Transverse colon (tissue), 4 donors: ENCODE data around the gene DOCK9. TPM values are rescaled to one million over a fixed set of nuclear protein-coding genes. Genes with fewer than 3 reads are reported as not detected.

Experiments
- DNase-seq: peaks from one replicate; pipeline ENCODE4 v3.0.0-alpha.2; 2019
- H3K27ac ChIP-seq, 4 donors: fragments of 200-600 bp; sonication (generic); 2 replicates each; pipeline ENCODE4 v1.5.1; 2016 to 2018; ENCODE audit warnings: inconsistent platforms in 4 of 4
- H3K27me3 ChIP-seq: fragments of 200-600 bp; sonication (generic); 2 replicates; pipeline ENCODE4 v1.5.1; 2017; ENCODE audit warnings: inconsistent platforms
- H3K36me3 ChIP-seq, 4 donors: fragments of 200-600 bp; sonication (generic); 2 replicates each; pipeline ENCODE4 v1.5.1; 2017 to 2019; ENCODE audit warnings: inconsistent platforms in 4 of 4
- H3K4me1 ChIP-seq, 4 donors: fragments of 200-600 bp; sonication (generic); 2 replicates each; pipeline ENCODE4 v1.5.1; 2017 to 2020; ENCODE audit warnings: inconsistent platforms in 4 of 4
- H3K4me3 ChIP-seq, 4 donors: fragments of 200-600 bp; sonication (generic); 1 replicate in 1 of 4; 2 replicates in 3 of 4; pipeline versions ENCODE4 v1.5.1 to v1.6.1; 2017 to 2019; ENCODE audit warnings: inconsistent platforms in 4 of 4
- H3K9me3 ChIP-seq, 2 donors: fragments of 200-600 bp; sonication (generic); 2 replicates each; pipeline ENCODE4 v1.5.1; 2017 to 2019; ENCODE audit warnings: inconsistent platforms in 2 of 2
- CTCF ChIP-seq, 5 experiments: fragments of 200-600 bp in 3 of 5; fragments of 450-650 bp in 2 of 5; sonication (generic) in 3 of 5; IDR thresholded peaks; 1 replicate in 2 of 5; 2 replicates in 3 of 5; pipeline ENCODE4 v1.5.1; 2016 to 2017; ENCODE audit warnings: antibody characterized with exemption in 5 of 5, inconsistent platforms in 3 of 5, mild to moderate bottlenecking in 2 of 5, moderate library complexity in 1 of 5
- EP300 ChIP-seq: sonication (generic); formaldehyde crosslinking; IDR thresholded peaks from one replicate; pipeline ENCODE4 v1.6.1; 2017; ENCODE audit warnings: antibody characterized with exemption, low read depth
- POLR2A ChIP-seq: fragments of 450-650 bp; IDR thresholded peaks from one replicate; pipeline ENCODE4 v1.6.1; 2016; ENCODE audit warnings: antibody characterized with exemption, mild to moderate bottlenecking, moderate library complexity
- POLR2AphosphoS5 ChIP-seq, 3 donors: sonication (generic); formaldehyde crosslinking; IDR thresholded peaks; one replicate each; pipeline ENCODE4 v1.6.1; 2016; ENCODE audit warnings: antibody characterized with exemption in 3 of 3
- WGBS, 2 donors: methylation state at CpG; one replicate each; pipeline ENCODE4 v1.1.5; 2018; ENCODE audit warnings: low coverage in 1 of 2; 5-methylcytosine and 5-hydroxymethylcytosine counted together
- in situ Hi-C, 4 donors: fragments of 200-750 bp; cut with MboI; loops; one replicate each; pipeline versions ENCODE4 v1.15.0 to v1.15.1; 2017; ENCODE audit warnings: low sequenced_read_pairs in 3 of 4, low pct_ligation_motif_present in 1 of 4, low pct_unique_long_range_greater_than_20kb in 1 of 4
- intact Hi-C: fragments of 100-400 bp; cut with DNase I; formaldehyde crosslinking; loops from one replicate; pipeline ENCODE4 v1.15.1; 2023; ENCODE audit warnings: low total_unique reads
- total RNA-seq, 4 donors: library from RNA; depleted of rRNA; stranded (reverse); fragments of >200 nt; gene quantifications; one replicate each; pipeline ENCODE4 v1.1.0, GENCODE V29; 2016

Gene DOCK9
- total RNA-seq, 4 donors from 2014 or later: 44.5 to 120 (median 71.4) TPM

GRCh38 chr13:98889419-98890085 lies 88.3 kb downstream of the DOCK9 start:
- Histone ChIP-seq H3K4me3 (no peak overlapping the region), H3K36me3 (peaks cover 0 to 23% (median 4%) of the 10 kb centered on the region in 4 donors), H3K4me1 (peaks cover 0 to 4% (median 0%) of the 10 kb centered on the region in 4 donors), H3K27ac (no peak overlapping the region), H3K27me3 (no peaks in the 10 kb centered on the region), H3K9me3 (no peaks in the 10 kb centered on the region)
- TF ChIP-seq POLR2A (no peak), CTCF (IDR thresholded peaks at IDR 0.05) (no peak), POLR2AphosphoS5 (IDR thresholded peaks at IDR 0.05) (no peak), EP300 (no peak)
- in situ Hi-C loops: no loop called here
- intact Hi-C loops: loop anchor here (5.0 kb wide), 1 partner anchor 148 kb away; no protein-coding TSS in a partner anchor
- DNase-seq: no peak
- 91 to 95% methylated on average over 4 of the region's 4 CpGs for WGBS, 2 donors

GRCh38 chr13:98888890-98889279 lies 89.0 kb downstream of the DOCK9 start:
- H3K36me3 ChIP-seq: peaks cover 0 to 28% (median 7%) of the 10 kb centered on the region in 4 donors
- no peaks in the 10 kb centered on the region for H3K9me3 ChIP-seq
- TF ChIP-seq POLR2AphosphoS5 (IDR thresholded peaks at IDR 0.05) (no peak), CTCF (IDR thresholded peaks at IDR 0.05) (no peak), POLR2A (no peak), EP300 (no peak)
- WGBS, 2 donors: 74 to 82% methylated on average over 2 to 3 of the region's 3 CpGs
- no peaks in the 10 kb centered on the region for H3K27me3 ChIP-seq
- H3K4me3 ChIP-seq: no peak overlapping the region
- in situ Hi-C loops (no loop called here), intact Hi-C loops (no loop called here)
- no peak overlapping the region for H3K27ac ChIP-seq
- H3K4me1 ChIP-seq: peaks cover 0 to 4% (median 0%) of the 10 kb centered on the region in 4 donors
- DNase-seq: no peak

GRCh38 chr13:98888222-98888889 lies 89.5 kb downstream of the DOCK9 start:
- no peak overlapping the region for H3K4me3 ChIP-seq
- no peak for DNase-seq
- no peak overlapping the region for H3K27ac ChIP-seq
- H3K36me3 ChIP-seq: peaks cover 0 to 30% (median 9%) of the 10 kb centered on the region in 4 donors
- H3K9me3 ChIP-seq: no peaks in the 10 kb centered on the region
- H3K4me1 ChIP-seq: peaks cover 0 to 4% (median 0%) of the 10 kb centered on the region in 4 donors
- intact Hi-C loops (no loop called here), in situ Hi-C loops (no loop called here)
- no peak for TF ChIP-seq POLR2AphosphoS5 (IDR thresholded peaks at IDR 0.05)
- no peak for TF ChIP-seq POLR2A
- TF ChIP-seq CTCF (IDR thresholded peaks at IDR 0.05): no peak
- no peak for TF ChIP-seq EP300
- WGBS, 2 donors: 90% methylated on average over 6 of the region's 6 CpGs
- no peaks in the 10 kb centered on the region for H3K27me3 ChIP-seq

- H3K27me3 ChIP-seq: no peaks in the 10 kb centered on the region
- H3K4me3 ChIP-seq: no peak overlapping the region
- no peak for DNase-seq
- H3K4me1 ChIP-seq: no peaks in the 10 kb centered on the region
- no peak overlapping the region for H3K27ac ChIP-seq
- H3K36me3 ChIP-seq: peaks cover 0 to 45% (median 14%) of the 10 kb centered on the region in 4 donors
- TF ChIP-seq CTCF (IDR thresholded peaks at IDR 0.05) (no peak), EP300 (no peak), POLR2A (no peak), POLR2AphosphoS5 (IDR thresholded peaks at IDR 0.05) (no peak)
- intact Hi-C loops: no loop called here
- in situ Hi-C loops: no loop called here
- H3K9me3 ChIP-seq: no peaks in the 10 kb centered on the region
- WGBS, 2 donors: 96 to 98% methylated on average over 7 to 9 of the region's 9 CpGs
Measured at GRCh38 chr13:98886587-98887230, 91.2 kb downstream of the DOCK9 start.
